ENCODE results near the gene DNAJC17.

DNA sequence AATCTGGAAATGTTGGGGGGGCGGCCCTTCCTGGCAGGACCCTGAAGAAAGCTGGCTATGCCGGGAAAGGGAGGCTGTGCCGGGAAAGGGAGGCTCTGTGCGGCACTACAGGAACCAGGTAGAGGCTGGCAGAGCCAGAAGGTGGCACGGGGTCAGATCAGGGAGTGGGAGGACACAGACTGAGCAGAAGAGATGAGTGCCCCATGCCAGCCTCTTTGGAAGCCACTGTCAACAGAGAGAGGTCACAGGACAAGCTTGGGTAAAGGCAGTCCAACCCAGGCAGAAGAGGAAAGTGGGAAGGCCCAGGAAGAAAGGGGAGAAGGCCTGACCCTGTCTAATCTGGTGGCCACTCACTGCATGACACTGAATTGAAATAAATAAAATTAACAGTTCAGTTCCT, 36.0 kb downstream of the DNAJC17 start:
- TF ChIP-seq CTCF (IDR thresholded peaks at IDR 0.05; ENCODE audit: low read length) (no peak), EZH2 (IDR thresholded peaks at IDR 0.05; ENCODE audit: borderline replicate concordance, low read length) (no peak)

Measured in OCI-LY1 (cell line).